Stimulated activated CD8-positive, alpha-beta memory T cell treated with anti-CD3 and anti-CD28 coated beads, Interleukin-4, amount 100 ng/mL, for 48 hours (primary cell): ENCODE measurements around the gene LLGL2.

Experiments
- DNase-seq: peaks from one replicate; pipeline ENCODE4 v3.0.0-alpha.2; 2020

Gene LLGL2

GRCh38 chr17:75493476-75494129 is 31.9 kb upstream of the LLGL2 start:
- DNase-seq = no peak

DNA sequence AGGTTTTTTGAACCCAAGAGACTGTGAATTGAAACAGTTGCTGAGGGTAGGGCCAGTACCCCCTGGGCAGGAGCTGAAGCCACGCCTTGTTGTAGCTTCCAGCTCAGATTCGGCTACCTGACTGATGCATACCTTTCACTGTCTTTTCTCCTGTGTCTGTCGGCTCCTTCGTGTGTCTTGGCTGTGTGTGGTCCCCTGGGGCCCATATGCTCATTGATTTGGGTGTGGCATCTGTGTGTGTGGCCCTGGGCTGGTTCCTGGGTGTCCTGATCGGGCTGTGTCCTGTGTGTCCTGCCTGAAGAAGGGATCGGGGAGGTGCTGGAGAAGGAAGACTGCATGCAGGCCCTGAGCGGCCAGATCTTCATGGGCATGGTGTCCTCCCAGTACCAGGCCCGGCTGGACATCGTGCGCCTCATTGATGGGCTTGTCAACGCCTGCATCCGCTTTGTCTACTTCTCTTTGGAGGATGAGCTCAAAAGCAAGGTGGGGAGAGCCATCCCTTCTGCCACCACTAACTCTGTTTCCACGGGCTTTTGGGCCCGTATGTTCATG is 31.1 kb upstream of the LLGL2 start:
- DNase-seq = no peak

- no peak for DNase-seq
These were observed 29.5 kb upstream of the LLGL2 start for GRCh38 chr17:75496005-75496404.

DNA sequence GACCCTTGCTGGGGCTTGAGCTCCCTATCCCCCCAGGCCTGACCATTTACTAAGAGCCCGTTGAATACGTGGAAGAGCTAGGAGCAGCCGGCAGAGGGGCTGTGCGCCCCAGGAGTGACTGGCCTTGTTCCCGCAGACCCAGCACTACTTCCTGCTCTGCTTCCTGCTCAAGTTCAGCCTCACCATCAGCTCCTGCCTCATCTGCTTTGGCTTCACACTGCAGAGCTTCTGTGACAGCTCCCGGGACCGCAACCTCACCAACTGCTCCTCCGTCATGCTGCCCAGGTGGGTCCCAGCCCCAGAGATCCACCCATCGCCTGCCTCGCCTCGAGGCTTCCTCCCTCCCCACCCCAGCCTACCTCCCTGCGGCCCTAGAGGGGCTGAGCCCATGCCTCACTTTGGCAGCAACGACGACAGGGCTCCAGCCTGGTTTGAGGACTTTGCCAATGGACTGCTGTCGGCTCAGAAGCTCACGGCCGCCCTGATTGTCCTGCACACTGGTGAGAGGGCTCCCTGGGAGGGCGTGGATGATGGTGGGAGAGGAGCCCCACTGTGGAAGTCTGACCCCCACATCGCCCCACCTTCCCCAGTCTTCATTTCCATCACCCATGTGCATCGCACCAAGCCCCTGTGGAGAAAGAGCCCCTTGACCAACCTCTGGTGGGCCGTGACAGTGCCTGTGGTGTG is 27.3 kb upstream of the LLGL2 start:
- no peak for DNase-seq

DNA sequence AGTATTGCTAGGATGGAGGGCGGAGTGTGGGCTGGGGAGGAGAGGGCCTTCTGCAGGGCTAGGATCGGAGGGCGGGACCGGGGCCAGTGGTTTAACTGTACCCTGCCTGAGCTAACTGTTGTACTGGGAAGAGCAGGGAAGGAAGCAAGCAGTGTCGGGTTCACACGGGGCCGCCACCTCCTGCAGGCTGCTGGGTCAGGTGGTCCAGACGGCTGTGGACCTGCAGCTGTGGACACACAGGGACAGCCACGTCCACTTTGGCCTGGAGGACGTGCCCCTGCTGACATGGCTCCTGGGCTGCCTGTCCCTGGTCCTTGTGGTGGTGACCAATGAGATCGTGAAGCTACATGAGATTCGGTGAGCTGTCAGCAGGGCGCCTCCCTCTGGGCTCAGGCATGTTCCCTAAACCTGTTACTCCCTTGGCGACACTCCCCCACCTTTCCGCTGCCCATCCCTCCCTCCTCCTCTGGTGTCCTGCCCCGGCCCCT is 26.7 kb upstream of the LLGL2 start:
- no peak for DNase-seq

GRCh38 chr17:75499313-75500022 is 26.0 kb upstream of the LLGL2 start:
- no peak for DNase-seq

DNA sequence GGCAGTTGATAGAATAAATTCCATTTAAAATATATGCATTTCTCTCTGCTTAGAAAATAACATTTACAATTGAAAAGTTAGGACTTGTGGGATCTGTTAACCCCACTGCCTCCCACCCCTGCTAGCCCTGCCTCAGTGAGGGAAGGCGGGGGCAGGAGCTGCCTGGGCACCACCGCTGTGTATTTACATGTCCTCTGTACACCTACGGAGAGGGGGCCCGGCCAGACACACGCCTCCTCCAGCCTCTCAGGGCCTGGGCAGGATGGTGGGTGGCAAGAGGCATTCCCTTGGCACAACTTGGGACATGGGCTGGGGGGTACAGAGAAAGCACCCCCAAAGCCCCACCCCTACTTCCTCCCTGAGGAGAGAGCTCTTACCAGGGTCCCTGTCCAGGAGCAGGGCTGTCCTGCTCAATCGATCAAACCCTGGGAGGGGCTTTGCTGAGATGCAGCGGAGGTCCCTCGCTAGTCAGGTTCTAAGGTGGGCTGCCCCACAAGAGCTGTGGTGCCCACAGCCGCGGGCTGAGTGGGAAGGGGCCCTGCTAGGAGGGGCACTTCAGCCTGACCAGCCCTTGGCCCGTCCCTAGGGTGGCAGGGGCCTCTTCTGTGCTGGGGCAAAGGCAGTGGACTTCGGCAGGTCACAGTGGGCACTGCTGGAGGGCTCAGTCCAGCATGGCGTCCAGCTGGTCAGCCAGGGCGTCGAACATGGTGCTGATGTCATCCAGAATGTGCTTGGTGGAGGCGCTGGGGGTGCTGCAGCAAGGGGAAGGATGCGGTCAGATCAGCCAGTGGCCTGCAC is 24.9 kb upstream of the LLGL2 start:
- no peak for DNase-seq

- no peak for DNase-seq
These were observed 24.0 kb upstream of the LLGL2 start for GRCh38 chr17:75501378-75502071.

- no peak for DNase-seq
These were observed 23.3 kb upstream of the LLGL2 start for GRCh38 chr17:75502072-75502720.

DNA sequence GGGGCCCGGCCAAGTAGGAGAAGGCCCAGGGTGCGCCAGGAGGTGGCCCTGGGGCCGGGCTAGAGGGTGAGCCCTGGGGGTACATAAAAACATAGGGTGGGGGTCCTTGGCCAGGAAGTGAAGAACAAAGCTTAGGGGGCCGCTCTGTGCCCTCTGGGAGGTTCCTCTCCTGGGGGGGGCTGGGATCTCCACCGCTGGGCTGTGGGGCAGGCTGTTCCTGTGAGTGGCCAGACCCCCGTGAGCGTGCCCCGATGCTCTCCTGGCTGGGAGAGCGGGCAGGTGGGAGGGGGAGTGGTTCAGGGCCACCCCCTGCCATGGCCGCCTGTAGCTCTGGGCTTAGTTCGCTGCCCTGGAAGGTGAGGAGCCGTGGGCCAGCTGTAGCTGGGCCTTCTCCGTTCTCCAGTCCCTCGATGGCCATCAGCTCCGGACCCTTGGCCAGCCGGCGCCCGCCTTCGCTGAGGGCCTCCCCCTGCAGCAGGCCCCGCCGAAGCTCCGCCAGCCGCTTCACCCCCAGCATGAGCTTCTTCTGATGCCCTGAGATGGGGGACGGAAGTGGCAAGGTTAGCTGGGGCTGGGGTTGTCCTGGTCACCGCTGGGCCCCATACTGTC is 22.7 kb upstream of the LLGL2 start:
- no peak for DNase-seq

DNA sequence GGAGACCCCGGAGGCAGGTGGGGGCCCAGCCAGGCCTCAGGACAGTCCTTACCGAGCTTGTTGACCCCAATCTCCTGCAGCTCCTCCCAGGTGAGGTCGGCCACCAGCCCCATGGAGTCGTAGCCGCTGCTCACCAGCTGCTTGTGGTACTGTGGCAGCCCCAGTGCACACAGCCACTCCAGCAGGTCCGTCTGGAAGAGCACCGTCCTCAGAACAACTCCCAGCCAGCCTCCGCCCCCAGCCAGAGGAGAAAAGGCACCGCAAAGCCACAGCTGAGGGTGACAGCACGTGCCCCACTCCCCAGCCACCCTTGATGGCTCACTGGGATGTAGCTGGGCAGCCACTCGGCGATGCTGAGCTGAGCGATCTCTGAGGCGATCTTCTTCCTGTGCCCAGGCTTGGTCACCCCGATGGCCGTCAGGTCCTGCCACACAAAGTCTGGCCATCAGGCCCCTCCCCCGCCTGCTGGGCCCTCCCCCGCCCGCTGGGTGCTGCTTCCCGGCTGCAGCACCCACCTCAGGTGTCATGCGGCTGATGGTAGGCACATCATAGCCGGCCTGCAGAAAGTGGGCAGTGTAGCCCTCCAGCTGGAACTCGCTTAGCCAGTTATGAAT is 22.1 kb upstream of the LLGL2 start:
- no peak for DNase-seq

DNA sequence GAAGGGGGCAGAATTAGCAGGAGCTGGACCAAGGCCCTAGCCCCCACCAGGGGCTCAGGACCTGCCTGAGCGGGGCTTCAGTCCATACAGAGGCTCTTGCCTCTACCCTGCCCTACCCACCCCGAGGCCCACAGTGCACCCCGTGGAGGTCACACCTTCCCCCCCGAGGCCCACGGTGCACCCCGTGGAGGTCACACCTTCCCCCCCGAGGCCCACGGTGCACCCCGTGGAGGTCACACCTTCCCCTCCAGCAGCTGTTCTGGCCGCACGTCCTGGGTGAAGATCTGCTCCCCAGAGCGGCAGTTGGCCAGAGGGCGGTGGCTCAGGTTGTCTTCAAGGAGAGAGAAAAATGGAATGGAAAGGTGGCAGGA is 21.5 kb upstream of the LLGL2 start:
- DNase-seq = no peak

- DNase-seq = peak; percentile 56
These were observed 20.9 kb upstream of the LLGL2 start for GRCh38 chr17:75504347-75505151.

GRCh38 chr17:75505152-75505409 is 20.4 kb upstream of the LLGL2 start:
- DNase-seq = no peak

DNA sequence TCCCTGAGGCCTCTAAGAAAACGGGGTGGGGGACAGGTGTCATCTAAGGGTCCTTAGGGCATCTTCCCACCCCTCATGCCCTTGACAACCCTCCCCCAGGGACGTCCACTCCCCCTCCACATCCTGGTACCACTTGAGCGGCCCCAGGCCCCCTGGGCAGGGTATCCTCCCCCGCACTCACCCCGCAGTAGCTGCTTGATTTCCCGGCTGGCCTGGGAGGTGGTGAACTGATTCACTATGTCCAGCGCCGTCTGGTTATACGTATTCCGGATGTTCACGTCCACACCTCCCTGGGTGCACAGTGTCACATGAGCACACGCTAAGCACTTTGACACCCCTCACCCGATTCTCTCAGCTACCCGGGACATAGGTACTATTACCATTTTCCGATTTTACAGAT is 19.9 kb upstream of the LLGL2 start:
- DNase-seq = no peak

- DNase-seq = no peak
These were observed 19.4 kb upstream of the LLGL2 start for GRCh38 chr17:75506134-75506533.

- DNase-seq = no peak
These were observed 18.6 kb upstream of the LLGL2 start for GRCh38 chr17:75506888-75507287.

GRCh38 chr17:75507733-75508719 is 17.5 kb upstream of the LLGL2 start:
- no peak for DNase-seq

GRCh38 chr17:75508931-75509361 is 16.6 kb upstream of the LLGL2 start:
- DNase-seq = no peak
